UCSD-AML1 (cell line): Measurements from ENCODE around the gene MDN1.

Experiments
- DNase-seq: peaks from one replicate; lab custom pipeline; 2025; ENCODE audit not compliant: unreplicated experiment; lab: John Stamatoyannopoulos, UW

Gene MDN1

GRCh38 chr6:89605861-89606260 is 213.7 kb downstream of the MDN1 start:
- DNase-seq: no peak

DNA sequence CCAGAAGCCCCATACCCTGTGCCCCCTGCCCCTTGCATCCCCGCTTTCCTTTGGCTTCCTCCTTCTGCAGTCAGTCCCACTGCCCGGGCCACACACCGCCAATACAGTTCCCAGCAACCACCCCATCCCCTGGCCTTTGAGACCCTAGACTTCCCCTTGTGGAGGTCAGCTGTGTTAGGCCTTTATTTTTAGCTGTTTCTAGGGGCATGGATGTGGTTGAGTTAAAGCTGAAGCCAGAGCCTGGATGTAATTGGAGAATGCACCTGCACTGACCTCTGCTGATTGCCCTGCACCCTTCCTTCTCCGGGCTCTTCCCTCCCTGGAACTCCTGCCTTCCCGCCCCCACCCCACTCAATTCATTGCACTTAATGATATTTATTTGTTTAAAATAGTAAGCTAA is 214.9 kb downstream of the MDN1 start:
- DNase-seq: no peak

GRCh38 chr6:89602166-89602565 is 217.4 kb downstream of the MDN1 start:
- no peak for DNase-seq

DNA sequence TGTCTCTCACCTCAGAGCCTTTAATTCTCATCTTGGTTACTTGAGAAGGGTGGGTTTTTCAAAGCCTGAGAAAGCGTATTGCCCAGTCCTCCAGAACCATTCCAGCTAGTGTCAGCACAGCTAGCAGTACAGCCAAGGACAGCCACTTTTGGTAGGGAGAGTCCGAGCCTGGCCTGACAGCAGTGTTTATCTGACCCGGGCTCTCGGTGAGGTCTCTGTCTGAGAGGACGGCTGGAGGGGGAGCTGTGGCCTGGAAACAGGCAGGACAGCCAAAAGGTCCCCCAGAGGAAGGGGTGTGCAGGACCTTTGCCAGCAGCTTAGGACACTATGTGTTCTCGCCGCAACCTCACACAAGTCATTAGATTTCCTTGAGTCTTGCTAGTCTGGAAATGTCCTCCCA is 219.9 kb downstream of the MDN1 start:
- no peak for DNase-seq

- no peak for DNase-seq
These were observed 221.6 kb downstream of the MDN1 start for GRCh38 chr6:89597988-89598387.

- no peak for DNase-seq
These were observed 222.2 kb downstream of the MDN1 start for GRCh38 chr6:89597372-89597771.

DNA sequence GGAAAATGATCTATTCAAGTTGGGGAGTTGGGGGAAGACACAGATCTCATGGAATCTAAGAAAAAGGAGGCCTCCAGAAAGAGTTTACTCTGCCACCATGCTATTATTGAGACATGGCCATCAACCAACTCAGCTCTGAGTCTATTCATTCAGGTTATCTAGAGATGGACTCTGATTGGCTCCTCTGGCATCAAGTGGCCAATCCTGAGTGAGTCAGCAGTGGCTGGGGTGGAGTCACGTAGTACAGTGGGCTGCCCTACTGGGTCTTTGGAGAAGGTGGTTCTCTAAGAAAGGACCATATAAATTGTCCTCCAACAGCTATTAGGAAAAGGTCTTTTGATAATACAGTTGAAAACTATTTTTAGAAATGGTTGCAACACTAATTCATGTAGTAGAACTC is 223.1 kb downstream of the MDN1 start:
- DNase-seq: no peak

DNA sequence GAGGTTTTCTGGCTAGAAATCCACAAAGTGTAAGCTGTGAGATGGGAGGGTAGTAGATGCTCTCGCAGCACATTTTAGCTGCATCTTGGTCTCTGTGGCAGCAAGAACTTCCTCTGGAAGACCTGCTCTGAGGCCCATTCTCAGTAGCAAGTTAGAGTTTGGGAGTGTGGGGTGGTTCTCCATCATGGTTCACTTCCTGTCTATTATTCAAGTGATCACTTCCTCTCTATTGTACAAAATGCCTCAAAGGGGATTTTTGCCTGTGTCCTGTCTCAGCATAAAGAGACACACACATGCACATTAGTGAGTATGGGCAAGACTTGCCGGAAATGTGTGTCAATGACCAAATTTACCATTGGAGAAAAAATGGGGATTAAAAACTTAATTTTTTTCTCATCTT is 223.5 kb downstream of the MDN1 start:
- DNase-seq: no peak
